DMS79 (cell line): Measurements from ENCODE around the gene ADAMTS2.

Source experiments
- DNase-seq: peaks from one replicate; lab custom pipeline; 2025; lab: John Stamatoyannopoulos, UW

Gene ADAMTS2

GRCh38 chr5:179266291-179267070 lies 78.8 kb downstream of the ADAMTS2 start:
- no peak for DNase-seq

- DNase-seq = peak; percentile 10
These were observed 79.6 kb downstream of the ADAMTS2 start for GRCh38 chr5:179265514-179266290.

- DNase-seq = no peak
These were observed 80.3 kb downstream of the ADAMTS2 start for GRCh38 chr5:179264783-179265513.

GRCh38 chr5:179264053-179264782 lies 81.0 kb downstream of the ADAMTS2 start:
- no peak for DNase-seq

- no peak for DNase-seq
These were observed 81.7 kb downstream of the ADAMTS2 start for GRCh38 chr5:179263391-179264052.

- DNase-seq = no peak
These were observed 82.9 kb downstream of the ADAMTS2 start for GRCh38 chr5:179262126-179262920.

- DNase-seq = no peak
These were observed 83.7 kb downstream of the ADAMTS2 start for GRCh38 chr5:179261301-179262125.

GRCh38 chr5:179260324-179261070 lies 84.8 kb downstream of the ADAMTS2 start:
- no peak for DNase-seq

GRCh38 chr5:179259731-179260323 lies 85.4 kb downstream of the ADAMTS2 start:
- no peak for DNase-seq

GRCh38 chr5:179258922-179259730 lies 86.1 kb downstream of the ADAMTS2 start:
- no peak for DNase-seq

GRCh38 chr5:179258001-179258921 lies 87.0 kb downstream of the ADAMTS2 start:
- DNase-seq = no peak

GRCh38 chr5:179257176-179257682 lies 88.0 kb downstream of the ADAMTS2 start:
- DNase-seq = no peak

- DNase-seq = no peak
These were observed 88.7 kb downstream of the ADAMTS2 start for GRCh38 chr5:179256328-179257175.

GRCh38 chr5:179255527-179256327 lies 89.5 kb downstream of the ADAMTS2 start:
- no peak for DNase-seq
